HFF-Myc (cell line): ENCODE results near the gene KCNQ4.

Experiments used
- DNase-seq: peaks from one replicate; pipeline ENCODE4 v3.0.0-alpha.2; 2011; ENCODE audit warnings: low read depth; ENCODE audit errors: extremely low read depth
- H3K4me3 ChIP-seq: replicated peaks from 2 replicates; pipeline ENCODE4 v1.5.1; 2011; ENCODE audit warnings: low read depth, mild to moderate bottlenecking, control low read depth, low read length
- CTCF ChIP-seq: IDR thresholded peaks from 2 replicates; pipeline ENCODE4 v1.5.1; 2012; ENCODE audit warnings: mild to moderate bottlenecking, low read depth, low read length, control low read depth; ENCODE audit errors: missing control alignments

The KCNQ4 gene

GRCh38 chr1:40740997-40741736 is 42.4 kb upstream of the KCNQ4 start:
- DNase-seq, result no peak
- TF ChIP-seq CTCF, result no peak
- H3K4me3 ChIP-seq, result no peak overlapping the region

- H3K4me3 ChIP-seq, result no peak overlapping the region
- no peak for TF ChIP-seq CTCF
- DNase-seq, result no peak
These were observed 41.1 kb upstream of the KCNQ4 start for GRCh38 chr1:40742363-40743061.

- H3K4me3 ChIP-seq, result no peak overlapping the region
These were observed 40.1 kb upstream of the KCNQ4 start for GRCh38 chr1:40743452-40743851.

GRCh38 chr1:40743860-40744259 is 39.7 kb upstream of the KCNQ4 start:
- DNase-seq, result no peak
- no peak for TF ChIP-seq CTCF
- no peak overlapping the region for H3K4me3 ChIP-seq

More at GRCh38 chr1:40743452-40743851, 40.1 kb upstream of the KCNQ4 start:
- DNase-seq, result no peak
- TF ChIP-seq CTCF, result no peak

- no peak for TF ChIP-seq CTCF
These were observed 38.4 kb upstream of the KCNQ4 start for GRCh38 chr1:40745176-40745575.

GRCh38 chr1:40746344-40747090 is 37.1 kb upstream of the KCNQ4 start:
- H3K4me3 ChIP-seq, result no peak overlapping the region
- no peak for DNase-seq
- no peak for TF ChIP-seq CTCF

More at GRCh38 chr1:40745176-40745575, 38.4 kb upstream of the KCNQ4 start:
- no peak for DNase-seq
- no peak overlapping the region for H3K4me3 ChIP-seq
